Endometrial microvascular endothelial cells (primary cell): ENCODE measurements around the gene SLC44A2. TPM values are rescaled to one million over a fixed set of nuclear protein-coding genes. Genes with fewer than 3 reads are reported as not detected.
"Not testable (repeated sequence)": the region's sequence is repeated elsewhere in the genome, so short reads cannot be mapped to it uniquely, and the experiment has no call there.

Source experiments
- in situ Hi-C: cut with HindIII; loops from 2 replicates; pipeline ENCODE4 v1.10.0; 2017; ENCODE audit warnings: low sequenced_read_pairs, low pct_unique_long_range_greater_than_20kb; ENCODE audit errors: inconsistent ontology term
- total RNA-seq: library from RNA; depleted of rRNA; stranded (reverse); fragments of >200 nt; gene quantifications from one replicate; pipeline ENCODE4 v1.2.3, GENCODE V29; 2015; ENCODE audit errors: inconsistent ontology term

SLC44A2 gene
- total RNA-seq, 1 donor from 2014 or later, result 70.4 TPM

DNA sequence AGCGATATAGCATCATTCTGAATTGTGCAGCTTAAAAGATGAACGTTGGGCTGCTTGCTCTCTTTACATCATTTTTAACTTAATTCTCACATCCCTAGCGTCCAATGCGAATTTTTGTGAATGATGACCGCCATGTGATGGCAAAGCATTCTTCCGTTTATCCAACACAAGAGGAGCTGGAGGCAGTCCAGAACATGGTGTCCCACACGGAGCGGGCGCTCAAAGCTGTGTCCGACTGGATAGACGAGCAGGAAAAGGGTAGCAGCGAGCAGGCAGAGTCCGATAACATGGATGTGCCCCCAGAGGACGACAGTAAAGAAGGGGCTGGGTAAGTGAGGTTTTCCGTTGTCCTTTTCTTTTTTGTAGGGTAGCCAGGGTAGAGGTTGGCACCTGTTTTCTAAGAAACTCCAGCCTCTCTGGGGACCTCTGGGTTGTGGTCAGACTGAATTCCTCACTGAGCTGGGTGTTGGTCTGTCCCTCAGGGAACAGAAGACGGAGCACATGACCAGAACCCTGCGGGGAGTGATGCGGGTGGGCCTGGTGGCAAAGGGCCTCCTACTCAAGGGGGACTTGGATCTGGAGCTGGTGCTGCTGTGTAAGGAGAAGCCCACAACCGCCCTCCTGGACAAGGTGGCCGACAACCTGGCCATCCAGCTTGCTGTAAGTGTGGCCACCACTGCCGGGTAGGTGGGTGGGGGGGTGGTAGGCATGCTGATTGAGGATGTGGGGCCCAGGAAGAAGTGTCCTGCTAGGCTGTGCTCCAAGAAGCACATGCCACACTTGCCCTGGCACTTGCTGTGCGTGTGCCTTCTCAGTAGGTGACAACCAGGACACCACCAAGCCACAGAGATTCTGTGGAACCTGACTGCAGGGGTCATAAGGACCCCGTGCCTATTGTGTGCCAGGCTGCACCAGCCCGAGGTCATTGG, 45.8 kb downstream of the SLC44A2 start:
- in situ Hi-C loops, result no loop called here

DNA sequence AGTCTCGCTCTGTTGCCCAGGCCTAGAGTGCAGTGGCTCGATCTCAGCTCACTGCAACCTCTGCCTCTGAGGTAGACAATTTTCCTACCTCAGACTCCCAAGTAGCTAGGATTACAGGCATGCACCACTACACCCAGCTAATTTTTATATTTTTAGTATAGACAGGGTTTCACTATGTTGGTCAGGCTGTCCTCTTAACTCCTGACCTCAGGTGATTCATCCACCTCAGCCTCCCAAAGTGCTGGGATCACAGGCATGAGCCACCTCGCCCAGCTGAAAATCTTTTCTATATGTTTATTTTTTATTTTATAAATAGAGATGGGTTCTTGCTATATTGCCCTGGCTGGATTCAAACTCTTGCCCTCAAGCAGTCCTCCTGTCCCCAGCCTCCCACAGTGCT, 46.6 kb downstream of the SLC44A2 start:
- in situ Hi-C loops, result not testable (repeated sequence)

DNA sequence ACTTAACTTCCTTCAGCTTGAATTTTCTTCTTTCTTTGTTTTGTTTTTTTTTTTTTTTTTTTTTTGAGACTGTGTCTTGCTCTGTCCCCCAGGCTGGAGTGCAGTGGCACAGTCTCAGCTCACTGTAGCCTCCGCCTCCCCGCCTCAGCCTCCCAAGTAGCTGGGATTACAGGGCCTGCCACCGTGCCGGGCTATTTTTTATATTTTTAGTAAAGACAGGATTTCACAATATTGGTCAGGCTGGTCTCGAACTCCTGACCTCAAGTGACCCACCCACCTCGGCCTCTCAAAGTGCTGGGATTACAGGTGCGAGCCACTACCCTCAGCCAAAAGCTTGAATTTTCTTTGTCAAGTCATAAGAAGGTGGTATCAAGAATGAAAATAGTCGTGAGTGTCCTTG, 49.9 kb downstream of the SLC44A2 start:
- in situ Hi-C loops, result not testable (repeated sequence)

DNA sequence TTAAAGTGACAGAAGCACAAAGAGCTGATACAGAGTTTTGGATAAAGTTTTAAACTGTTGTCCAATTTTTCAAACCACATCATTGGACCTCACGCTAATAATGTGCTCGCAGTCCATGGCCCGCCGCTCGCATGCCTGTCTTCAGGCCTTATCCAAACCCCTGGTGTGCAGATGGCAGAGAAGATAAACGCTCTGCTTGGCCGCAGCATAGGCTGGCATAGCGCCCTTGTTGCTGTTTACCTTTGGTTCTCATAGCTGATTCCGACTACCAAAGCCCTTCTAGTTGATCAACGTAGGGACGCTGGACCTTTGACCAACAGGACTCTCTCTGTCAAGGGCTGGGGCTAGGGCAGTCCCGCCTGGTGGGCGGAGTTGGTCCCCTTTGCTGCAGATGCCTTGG, 52.4 kb downstream of the SLC44A2 start:
- in situ Hi-C loops, result no loop called here

DNA sequence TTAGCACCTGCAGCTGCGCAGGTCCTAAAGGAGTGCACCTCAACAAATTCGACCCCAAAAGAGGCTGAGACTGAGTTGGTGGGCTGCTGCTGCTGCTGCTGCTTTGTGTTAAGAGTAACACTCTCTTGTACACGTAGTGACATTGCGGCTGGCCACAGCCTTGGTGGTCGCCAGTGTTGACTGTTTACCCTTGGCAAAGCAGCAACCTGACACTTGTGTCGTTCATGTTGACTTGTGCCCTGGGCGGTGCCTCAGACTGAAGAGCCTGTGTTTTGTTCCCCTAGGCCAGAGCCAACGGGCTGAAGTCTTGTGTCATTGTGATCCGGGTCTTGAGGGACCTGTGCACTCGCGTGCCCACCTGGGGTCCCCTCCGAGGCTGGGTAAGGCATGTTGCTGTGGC, 53.5 kb downstream of the SLC44A2 start:
- in situ Hi-C loops, result no loop called here

DNA sequence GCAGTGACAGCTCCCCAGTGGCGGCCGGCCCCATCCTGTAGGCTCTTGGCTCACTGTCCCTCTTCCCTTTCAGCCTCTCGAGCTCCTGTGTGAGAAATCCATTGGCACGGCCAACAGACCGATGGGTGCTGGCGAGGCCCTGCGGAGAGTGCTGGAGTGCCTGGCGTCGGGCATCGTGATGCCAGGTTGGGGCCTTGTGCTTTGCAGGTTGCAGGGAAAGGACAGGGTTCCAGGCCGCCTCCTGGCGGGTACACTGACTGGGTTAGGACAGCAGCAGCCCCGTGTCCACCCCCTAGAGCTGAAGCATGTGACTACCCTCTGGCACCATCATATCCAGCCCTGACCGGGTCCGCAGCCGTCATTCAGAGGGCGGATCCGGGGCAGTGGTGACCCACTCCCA, 54.4 kb downstream of the SLC44A2 start:
- in situ Hi-C loops, result no loop called here

DNA sequence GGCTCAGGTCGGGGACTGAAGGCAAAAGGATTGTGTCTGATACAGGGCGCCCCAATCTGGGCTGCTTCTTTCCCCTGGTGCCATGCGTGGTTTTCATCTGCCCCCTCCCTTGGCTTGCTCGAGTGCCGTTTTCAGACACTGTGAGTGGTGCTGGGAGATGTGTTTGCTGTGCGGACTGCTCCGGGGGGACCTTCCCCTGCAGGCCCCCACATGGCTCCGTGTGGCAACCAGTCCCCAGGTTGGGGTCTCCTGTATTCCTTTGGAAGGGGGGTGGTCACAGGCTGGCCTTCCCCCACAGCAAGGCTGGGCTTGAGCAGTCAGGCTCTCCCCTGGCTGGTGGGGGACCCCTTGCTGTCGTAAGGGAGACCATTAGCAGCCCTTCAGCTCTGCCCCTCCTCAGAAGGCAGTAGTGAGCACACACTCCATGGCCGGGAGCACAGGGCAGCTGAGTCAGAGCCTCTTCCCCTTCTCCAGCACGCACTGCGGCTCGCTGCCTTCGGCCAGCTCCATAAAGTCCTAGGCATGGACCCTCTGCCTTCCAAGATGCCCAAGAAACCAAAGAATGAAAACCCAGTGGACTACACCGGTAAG, 55.3 kb downstream of the SLC44A2 start:
- in situ Hi-C loops, result no loop called here

DNA sequence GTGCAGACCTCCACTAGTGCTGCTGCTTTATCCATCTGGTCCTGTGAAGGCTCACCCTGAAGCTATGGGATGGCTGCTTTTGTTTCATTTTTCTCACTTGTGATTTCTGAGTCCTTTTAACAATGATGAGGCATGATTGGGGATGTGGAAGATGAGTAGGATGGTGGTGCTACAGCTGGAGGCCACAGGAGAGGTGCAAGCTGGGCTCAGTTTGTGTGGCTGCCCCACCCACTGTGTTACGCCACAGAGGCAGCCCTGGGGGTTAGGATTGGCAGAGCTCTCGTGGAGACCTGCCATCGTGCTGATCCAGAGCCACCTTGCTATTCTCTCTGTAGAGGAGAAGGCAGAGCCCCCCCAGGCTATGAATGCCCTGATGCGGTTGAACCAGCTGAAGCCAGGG, 56.3 kb downstream of the SLC44A2 start:
- in situ Hi-C loops, result no loop called here

DNA sequence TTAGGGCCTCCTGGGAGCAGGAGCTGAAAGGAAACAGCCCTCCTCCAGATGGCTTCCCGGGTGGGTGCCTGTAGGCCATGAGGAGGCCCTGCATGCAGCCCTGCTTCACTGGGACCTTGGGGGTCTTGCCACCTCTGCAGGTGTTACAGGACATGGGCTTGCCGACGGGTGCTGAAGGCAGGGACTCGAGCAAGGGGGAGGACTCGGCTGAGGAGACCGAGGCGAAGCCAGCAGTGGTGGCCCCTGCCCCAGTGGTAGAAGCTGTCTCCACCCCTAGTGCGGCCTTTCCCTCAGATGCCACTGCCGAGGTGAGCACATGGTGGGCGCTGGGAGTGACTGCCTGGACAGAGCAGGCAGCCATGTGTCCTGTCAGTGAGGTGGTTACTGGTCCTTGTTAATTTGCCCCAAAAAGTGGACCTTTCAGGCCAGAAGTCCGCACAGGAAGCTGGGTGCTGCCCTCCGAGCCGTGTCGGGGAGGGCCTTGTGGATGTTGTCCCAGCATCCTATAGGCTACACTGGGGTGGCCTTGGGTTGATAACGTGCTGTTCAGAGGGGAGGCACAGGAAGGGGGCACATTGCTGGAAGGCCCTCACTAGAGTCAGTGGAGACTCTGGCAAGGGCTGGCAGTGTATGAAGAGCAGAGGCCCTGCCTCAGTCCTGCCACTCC, 57.2 kb downstream of the SLC44A2 start:
- in situ Hi-C loops, result no loop called here

DNA sequence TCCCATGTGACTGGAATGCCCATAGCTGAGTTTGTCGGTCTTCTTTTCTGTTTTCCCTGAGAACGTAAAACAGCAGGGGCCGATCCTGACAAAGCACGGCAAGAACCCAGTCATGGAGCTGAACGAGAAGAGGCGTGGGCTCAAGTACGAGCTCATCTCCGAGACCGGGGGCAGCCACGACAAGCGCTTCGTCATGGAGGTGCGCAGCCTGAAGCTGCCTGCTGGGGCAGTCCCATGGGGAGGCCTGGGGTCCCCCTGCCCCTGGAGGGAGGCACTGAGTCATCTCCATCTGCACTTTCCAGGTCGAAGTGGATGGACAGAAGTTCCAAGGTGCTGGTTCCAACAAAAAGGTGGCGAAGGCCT, 57.7 kb downstream of the SLC44A2 start:
- in situ Hi-C loops, result no loop called here

DNA sequence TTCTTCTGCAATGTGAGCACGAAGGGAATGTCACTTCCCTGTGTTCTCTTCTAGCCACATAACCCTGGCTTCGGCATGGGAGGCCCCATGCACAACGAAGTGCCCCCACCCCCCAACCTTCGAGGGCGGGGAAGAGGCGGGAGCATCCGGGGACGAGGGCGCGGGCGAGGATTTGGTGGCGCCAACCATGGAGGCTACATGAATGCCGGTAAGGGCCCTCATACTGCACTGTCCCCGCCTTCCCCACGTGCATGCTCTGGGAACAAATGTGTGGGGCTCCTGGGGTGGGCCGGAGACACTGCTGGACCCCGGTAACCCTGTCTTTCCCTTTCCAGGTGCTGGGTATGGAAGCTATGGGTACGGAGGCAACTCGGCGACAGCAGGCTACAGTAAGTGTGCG, 58.2 kb downstream of the SLC44A2 start:
- in situ Hi-C loops, result no loop called here

DNA sequence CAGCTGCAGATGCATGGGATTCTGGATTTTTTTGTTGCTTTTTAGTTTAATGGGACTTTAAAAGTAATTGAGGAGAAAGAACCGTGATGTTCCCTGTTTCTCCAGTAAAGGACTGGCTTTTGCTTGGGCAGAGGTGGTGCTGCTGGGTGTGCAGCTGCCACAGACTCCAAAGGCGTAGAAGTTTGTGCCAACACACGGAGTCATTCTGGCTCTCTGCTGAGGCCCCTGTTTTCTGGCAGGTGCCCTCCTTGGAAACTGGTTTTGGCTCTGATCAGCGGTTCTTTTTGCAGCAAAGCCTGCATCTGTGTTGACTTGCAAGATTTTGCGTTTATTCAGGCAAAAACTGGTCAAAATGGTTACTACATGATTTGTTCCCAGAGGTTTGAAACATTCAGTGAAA, 59.9 kb downstream of the SLC44A2 start:
- in situ Hi-C loops, result no loop called here

DNA sequence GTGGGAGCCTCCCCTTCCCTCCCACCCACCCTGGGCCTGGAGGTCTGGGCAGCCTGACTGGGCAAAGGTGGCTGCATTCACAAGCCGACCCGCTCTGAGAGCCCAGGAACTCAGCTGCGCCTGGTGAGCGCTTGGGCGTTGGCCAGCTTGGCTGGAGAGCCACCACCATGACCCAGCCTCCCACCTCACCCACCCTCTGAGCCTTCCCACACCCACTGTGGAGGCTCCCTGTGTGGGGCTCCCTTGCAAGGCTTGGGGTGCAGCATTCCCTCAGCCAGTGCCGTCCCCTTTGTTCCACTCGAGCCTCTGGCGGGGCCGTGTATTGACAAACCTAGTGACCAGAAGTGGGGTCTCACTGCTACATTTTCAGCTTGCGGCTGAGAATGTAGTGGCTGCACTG, 60.8 kb downstream of the SLC44A2 start:
- in situ Hi-C loops, result no loop called here

DNA sequence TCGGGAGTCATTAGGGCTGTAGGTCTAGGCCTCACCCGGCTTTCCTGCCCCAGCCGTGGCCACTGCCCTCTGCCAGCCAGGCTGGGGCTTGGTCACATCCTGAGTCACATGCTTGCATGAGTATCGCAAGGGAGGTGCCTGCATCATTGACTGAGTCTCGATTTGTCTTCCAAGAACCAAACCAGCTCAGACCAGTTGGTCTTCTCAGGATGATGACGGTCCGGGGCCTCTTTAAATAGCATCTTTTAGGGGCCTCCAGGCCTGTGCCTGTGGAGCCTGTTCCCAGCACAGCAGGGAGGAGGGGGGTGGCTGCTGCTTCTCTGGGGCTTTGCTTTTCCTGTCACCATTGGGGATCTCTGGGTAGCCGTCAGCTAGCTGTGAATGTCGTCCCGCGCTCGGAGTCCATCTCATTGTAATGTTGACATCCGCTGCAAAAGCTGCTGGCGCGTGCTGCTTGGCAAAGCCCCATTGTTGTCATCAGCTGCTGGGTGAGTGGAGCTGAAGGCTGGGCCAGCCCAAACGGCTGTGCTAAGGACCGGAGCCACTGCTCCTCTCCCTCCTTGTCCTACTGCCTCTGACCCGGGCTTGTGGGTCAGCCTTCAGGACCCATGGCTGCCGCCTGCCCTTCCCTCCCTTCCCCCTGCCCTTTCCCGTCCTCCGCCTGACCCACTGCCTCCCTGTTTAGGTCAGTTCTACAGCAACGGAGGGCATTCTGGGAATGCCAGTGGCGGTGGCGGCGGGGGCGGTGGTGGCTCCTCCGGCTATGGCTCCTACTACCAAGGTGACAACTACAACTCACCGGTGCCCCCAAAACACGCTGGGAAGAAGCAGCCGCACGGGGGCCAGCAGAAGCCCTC, 61.5 kb downstream of the SLC44A2 start:
- in situ Hi-C loops, result no loop called here

DNA sequence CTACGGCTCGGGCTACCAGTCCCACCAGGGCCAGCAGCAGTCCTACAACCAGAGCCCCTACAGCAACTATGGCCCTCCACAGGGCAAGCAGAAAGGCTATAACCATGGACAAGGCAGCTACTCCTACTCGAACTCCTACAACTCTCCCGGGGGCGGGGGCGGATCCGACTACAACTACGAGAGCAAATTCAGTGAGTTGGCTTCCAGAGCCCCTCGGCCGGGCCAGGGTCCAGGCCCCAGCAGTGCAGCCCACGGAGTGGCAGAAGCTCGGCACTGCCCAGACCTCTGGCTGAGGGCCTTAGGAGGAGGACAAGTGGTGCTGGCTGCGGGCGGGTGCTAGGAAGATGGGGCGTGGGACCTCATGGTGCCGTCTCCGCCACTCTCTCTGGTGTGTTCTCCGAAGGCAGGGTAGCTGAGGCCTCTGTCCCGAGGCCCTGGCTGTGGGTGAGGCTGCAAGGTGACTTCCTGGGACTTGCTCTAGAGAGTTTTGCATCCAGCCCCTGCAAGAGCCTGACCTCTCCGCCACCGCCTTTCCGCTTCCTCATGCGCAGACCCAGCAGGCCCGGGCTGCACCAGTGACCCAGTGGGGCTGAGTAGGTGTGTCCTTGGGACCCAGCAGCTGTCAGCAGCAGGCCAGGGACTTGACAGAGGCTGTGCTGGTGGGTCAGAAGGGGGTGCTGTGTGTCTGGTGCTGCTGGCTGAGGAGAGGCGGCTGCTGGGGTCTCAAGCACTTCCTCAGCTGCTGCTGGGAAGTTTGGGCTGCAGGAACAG, 62.4 kb downstream of the SLC44A2 start:
- in situ Hi-C loops, result no loop called here

DNA sequence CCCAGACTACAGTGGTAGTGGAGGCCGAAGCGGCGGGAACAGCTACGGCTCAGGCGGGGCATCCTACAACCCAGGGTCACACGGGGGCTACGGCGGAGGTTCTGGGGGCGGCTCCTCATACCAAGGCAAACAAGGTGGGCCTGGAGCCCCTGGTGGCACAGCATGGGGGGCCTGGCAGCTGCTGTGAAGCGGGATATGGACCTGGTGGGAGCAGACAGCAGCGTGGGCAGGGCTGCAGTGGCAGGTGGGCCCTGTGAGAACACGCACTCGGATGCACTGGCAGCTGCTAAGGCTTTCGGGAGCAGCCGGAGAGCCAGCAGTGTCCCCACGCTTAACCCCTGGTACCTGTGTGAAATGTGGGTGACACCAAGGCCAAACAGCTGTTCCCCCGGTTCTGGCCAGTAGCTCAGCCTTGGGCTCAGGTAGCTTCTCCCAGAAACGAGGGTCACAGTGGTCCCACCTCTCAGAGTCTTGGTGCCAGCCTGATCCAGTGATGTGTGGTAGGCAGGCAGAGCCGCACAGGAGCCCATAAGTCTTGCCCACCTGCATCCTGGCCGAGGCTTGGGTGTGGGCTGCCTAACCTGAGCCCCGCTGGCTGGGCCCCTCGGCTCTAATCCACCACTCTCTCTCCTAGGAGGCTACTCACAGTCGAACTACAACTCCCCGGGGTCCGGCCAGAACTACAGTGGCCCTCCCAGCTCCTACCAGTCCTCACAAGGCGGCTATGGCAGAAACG, 63.4 kb downstream of the SLC44A2 start:
- in situ Hi-C loops, result no loop called here

DNA sequence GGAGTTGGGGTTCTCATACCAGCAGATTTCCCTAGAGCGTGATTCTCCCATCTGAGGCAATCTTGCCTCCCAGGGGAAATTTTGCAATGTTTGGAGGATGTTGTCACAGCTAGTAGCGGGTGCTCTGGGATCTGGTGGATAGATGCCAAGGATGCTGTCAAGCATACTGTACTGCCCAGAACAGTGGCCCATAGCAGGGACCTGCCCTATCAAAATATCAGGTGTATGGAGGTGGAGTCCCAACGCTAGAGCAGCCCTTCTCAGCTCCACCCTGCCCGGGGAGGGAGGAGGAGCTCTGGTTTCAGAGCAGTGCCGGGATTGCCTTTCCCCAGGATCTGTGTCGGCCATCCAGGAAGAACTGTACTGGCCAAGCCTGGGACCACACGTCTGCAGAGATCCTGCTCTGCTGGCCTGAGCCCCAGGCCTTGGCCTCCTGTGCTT, 65.0 kb downstream of the SLC44A2 start:
- in situ Hi-C loops, result no loop called here
